Fibroblast of lung (primary cell): ENCODE data around the gene UBR4.

Experiments
- EZH2 ChIP-seq: IDR thresholded peaks from 2 replicates; pipeline ENCODE4 v1.5.1; 2012; ENCODE audit warnings: low read length, control low read depth, mild to moderate bottlenecking; ENCODE audit errors: missing control alignments
- TF ChIP-seq, protein P1 (sequence below), 2 donors: IDR thresholded peaks in 1 of 2; conservative IDR thresholded peaks in 1 of 2; 1 replicate in 1 of 2; 2 replicates in 1 of 2; pipeline ENCODE4 v1.5.1; 2011 to 2012; ENCODE audit warnings: low read length in 2 of 2, control low read depth in 1 of 2, inconsistent platforms in 1 of 2, low read depth in 1 of 2, mild to moderate bottlenecking in 1 of 2

DNA sequence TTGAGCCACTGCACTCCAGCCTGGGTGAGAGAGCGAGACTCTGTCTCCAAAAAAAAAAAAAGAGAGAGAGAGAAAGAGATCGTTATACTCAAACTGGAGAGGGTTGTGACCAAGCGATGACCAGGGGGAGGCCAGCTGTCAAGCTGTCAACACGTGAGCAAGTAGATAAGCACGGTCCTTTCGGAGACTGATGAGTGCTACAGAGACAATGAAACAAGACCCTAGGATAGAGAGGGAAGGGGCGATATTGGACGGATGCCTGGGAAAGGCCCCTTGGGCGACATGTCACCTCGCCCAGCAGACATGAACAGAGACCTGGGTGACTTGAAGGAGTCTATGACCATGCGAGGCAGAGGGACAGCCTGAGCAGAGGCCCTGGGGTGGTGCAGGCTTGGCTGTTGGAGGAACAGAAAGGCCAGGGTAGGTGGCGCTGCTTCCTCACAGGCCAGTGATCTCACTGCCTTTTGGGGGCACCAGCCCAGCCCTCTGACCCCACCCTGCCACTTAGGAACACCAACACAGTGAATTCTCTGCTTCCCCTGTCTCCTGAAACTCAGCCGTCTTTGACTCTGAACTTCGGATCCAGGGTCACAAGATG is 152.8 kb downstream of the UBR4 start:
- TF ChIP-seq, protein P1, sequence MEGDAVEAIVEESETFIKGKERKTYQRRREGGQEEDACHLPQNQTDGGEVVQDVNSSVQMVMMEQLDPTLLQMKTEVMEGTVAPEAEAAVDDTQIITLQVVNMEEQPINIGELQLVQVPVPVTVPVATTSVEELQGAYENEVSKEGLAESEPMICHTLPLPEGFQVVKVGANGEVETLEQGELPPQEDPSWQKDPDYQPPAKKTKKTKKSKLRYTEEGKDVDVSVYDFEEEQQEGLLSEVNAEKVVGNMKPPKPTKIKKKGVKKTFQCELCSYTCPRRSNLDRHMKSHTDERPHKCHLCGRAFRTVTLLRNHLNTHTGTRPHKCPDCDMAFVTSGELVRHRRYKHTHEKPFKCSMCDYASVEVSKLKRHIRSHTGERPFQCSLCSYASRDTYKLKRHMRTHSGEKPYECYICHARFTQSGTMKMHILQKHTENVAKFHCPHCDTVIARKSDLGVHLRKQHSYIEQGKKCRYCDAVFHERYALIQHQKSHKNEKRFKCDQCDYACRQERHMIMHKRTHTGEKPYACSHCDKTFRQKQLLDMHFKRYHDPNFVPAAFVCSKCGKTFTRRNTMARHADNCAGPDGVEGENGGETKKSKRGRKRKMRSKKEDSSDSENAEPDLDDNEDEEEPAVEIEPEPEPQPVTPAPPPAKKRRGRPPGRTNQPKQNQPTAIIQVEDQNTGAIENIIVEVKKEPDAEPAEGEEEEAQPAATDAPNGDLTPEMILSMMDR (conservative IDR thresholded peaks at IDR 0.05 in 1 of 2, IDR thresholded peaks at IDR 0.05 in 1 of 2; ENCODE audit: low read depth in 1 of 2, low read length in 2 of 2): no peak
- TF ChIP-seq EZH2: no peak
